Stimulated activated CD4-positive, alpha-beta T cell treated with anti-CD3 and anti-CD28 coated beads, Interleukin-2, amount 100 ng/mL, for 4 hours (primary cell): ENCODE measurements around the gene DISP3.

Experiments used
- DNase-seq: peaks from one replicate; pipeline ENCODE4 v3.0.0-alpha.2; 2020; ENCODE audit warnings: low read depth

Gene DISP3

GRCh38 chr1:11486231-11487009, 7.5 kb downstream of the DISP3 start:
- DNase-seq, result no peak

GRCh38 chr1:11487196-11487751, 8.3 kb downstream of the DISP3 start:
- no peak for DNase-seq

GRCh38 chr1:11488201-11488770, 9.3 kb downstream of the DISP3 start:
- no peak for DNase-seq

GRCh38 chr1:11488966-11489625, 10.1 kb downstream of the DISP3 start:
- DNase-seq, result no peak

GRCh38 chr1:11492235-11492634, 13.3 kb downstream of the DISP3 start:
- DNase-seq, result no peak

- DNase-seq, result no peak
Observed at GRCh38 chr1:11493972-11494655, 15.2 kb downstream of the DISP3 start.

GRCh38 chr1:11494771-11495170, 15.8 kb downstream of the DISP3 start:
- no peak for DNase-seq

- DNase-seq, result no peak
Observed at GRCh38 chr1:11495579-11495978, 16.6 kb downstream of the DISP3 start.

GRCh38 chr1:11496551-11497080, 17.7 kb downstream of the DISP3 start:
- DNase-seq, result no peak

GRCh38 chr1:11498956-11499594, 20.1 kb downstream of the DISP3 start:
- no peak for DNase-seq

- no peak for DNase-seq
Observed at GRCh38 chr1:11499601-11500331, 20.8 kb downstream of the DISP3 start.

- no peak for DNase-seq
Observed at GRCh38 chr1:11500881-11501280, 21.9 kb downstream of the DISP3 start.

- DNase-seq, result no peak
Observed at GRCh38 chr1:11501491-11501897, 22.5 kb downstream of the DISP3 start.

GRCh38 chr1:11501906-11502485, 23.0 kb downstream of the DISP3 start:
- DNase-seq, result no peak

- DNase-seq, result no peak
Observed at GRCh38 chr1:11502516-11502915, 23.6 kb downstream of the DISP3 start.

GRCh38 chr1:11504599-11504998, 25.6 kb downstream of the DISP3 start:
- DNase-seq, result no peak

- DNase-seq, result no peak
Observed at GRCh38 chr1:11505591-11506538, 26.9 kb downstream of the DISP3 start.

GRCh38 chr1:11507309-11507708, 28.4 kb downstream of the DISP3 start:
- DNase-seq, result no peak

GRCh38 chr1:11513681-11514080, 34.7 kb downstream of the DISP3 start:
- DNase-seq, result no peak
